DMS153 treated with DMSO at 0.1 percent for 48 hours (cell line): ENCODE results near the gene TMBIM4.

Experiments
- DNase-seq: peaks from one replicate; lab custom pipeline; 2025; ENCODE audit not compliant: unreplicated experiment; lab: John Stamatoyannopoulos, UW

TMBIM4 gene

DNA sequence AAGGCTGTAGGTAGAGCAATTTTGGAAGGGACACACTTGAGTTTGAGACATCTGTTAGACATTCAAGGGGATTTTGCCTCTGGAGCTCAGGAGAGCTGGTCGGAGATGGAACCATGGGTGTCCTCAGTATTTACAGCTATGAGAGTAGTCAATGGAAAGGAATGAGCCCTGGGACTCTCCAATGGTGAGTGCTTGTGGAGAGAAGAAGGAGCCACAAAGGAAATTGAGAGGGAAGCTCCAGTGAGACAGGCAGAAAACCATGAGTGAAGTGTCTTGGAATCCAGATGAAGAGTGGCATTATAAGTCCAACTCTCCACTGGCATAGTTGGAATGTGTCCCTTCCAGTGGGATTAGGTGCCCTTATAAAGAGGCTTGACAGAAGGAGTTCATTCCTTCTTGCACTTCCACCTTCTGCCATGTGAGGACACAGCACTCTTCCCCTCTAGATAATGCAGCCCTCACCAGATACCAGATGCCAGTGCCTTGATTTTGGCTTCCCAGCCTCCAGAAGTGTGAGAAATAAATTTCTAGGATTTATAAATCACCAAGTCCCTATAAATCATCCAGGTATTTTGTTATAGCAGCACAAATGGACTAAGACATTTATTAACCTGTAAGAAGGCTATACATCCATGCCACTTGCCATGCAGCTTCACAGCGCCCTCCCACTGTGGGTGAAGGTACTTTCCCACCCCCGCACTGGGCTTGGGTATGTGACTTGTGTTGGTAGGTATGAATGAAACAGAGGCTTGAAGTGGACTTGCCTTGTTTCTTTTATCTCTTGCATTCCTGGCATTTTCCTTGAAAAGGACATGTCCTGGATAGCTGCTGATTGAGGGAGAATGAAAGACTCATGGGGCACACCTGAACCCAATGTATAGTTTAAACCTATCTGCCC is 66.5 kb downstream of the TMBIM4 start:
- DNase-seq, result no peak

DNA sequence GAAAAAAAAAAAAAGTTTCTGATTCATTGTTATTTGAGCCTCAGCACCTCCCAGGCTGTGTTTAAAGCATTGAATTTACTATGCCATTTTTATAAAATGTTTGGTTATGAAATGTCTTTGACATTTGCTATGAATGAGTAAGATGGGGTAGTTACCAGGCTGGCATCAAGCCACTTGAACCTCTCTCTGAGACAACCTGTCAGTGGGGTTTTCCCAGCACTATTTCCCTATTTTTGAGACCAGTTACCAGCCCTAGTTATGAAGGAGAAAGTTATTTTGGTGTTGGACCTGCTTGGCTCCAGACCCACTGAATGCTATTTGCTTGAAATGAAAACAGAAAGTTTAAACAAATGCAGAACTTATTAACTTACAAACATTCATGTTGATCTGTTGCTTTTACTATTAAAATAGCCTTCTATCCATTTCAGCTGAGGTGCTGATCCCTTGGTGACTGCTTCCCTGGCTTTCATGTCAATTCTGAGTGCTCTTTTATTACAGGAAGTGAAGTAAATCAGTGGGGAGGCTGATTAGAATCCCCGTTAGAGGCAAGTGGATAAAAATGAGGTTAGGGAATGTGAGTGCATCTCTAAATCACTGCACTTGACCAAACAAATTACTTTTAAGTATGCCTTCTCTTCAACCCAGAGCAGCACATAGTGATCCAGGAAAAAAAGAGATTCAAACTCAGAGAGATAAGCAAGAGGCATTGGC is 77.1 kb downstream of the TMBIM4 start:
- no peak for DNase-seq

DNA sequence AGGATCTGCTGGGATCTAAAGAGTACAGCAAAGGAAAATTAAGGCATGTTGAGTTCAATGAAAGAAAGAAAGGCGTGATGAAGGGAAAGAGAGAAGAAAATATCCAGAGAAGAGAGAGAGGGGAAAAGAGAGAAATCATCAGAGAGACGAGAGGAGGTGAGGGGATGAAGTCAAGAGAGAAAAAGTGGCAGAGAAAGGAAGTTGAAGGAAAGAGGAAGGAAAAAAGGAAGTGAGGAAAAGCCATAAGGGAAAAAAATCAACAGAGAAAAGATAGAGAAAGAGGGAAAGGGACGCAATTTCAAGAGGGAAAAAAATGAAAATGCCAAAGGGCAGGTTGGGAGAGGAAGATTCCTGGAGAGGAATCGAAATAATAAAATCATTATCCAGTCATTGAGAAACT is 79.6 kb downstream of the TMBIM4 start:
- no peak for DNase-seq

DNA sequence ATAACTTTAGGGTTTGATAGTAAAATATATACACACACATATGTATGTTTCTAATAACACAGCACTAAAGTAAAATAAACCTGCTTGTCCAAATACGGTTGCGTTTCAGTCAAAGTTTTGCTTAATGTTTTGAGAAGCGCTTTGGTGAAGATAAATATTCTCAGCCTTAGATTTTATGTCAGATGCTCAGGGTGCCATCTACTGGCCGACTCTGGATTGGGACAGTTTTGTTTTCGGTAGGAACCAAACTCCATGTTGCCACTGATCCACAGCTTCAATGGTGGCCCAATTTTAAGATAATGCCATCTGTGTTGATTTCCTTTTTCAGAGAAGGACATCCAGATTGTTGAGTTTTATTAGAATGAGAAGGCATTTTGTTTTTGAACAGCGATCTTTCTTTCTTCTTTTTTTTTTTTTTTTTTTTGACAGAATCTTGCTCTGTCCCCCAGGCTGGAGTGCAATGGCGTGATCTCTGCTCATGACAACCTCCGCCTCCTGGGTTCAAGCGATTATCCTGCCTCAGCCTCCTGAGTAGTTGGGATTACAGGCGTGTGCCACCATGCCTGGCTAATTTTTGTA is 82.3 kb downstream of the TMBIM4 start:
- DNase-seq, result peak; percentile 21

DNA sequence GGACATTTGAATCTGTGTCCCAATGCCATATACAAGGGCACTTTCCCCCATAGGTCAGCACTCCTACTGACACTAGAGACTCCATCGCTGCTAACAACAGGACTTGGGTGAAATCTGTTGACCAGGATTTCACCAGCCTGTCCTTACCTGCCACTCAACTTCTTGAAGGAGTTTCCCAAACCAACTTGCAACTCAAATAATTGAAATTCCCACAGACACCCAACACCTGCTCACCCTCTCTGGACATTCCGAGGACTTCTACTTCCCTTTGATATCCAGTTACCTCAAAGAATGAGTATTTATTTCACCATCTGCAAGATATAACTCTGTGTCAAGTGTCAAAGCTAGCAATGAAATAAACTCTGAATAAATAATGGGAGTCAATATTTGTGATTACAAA is 83.8 kb downstream of the TMBIM4 start:
- DNase-seq, result no peak
